H1 (cell line): Measurements from ENCODE around the gene EPHA8.

Source experiments
- ASH2L ChIP-seq: fragments of 200-600, 300-600 bp; sonication (generic); IDR thresholded peaks from one replicate; pipeline ENCODE4 v1.7.1; 2017; ENCODE audit warnings: low read length
- CBX8 ChIP-seq: fragments of 300-800, 300-1000 bp; sonication (generic); IDR thresholded peaks from 2 replicates; pipeline ENCODE4 v1.7.1; 2016; ENCODE audit warnings: low read depth, low read length, borderline replicate concordance
- FOSL1 ChIP-seq: IDR thresholded peaks from 2 replicates; pipeline ENCODE4 v1.6.1; 2011; ENCODE audit warnings: mild to moderate bottlenecking, low read depth, low read length, moderate library complexity; ENCODE audit not compliant: insufficient read depth
- POLR2A ChIP-seq, 2 experiments: IDR thresholded peaks; 1 replicate in 1 of 2; 2 replicates in 1 of 2; pipeline ENCODE4 v1.6.1; 2011; ENCODE audit warnings: low read depth in 2 of 2, low read length in 2 of 2, mild to moderate bottlenecking in 2 of 2; ENCODE audit errors: control extremely low read depth in 1 of 2
- TEAD4 ChIP-seq: IDR thresholded peaks from 2 replicates; pipeline ENCODE4 v1.6.1; 2012; ENCODE audit warnings: low read depth, low read length, inconsistent platforms, mixed read lengths
- YY1 ChIP-seq: IDR thresholded peaks from 2 replicates; pipeline ENCODE4 v1.6.1; 2011; ENCODE audit warnings: low read depth, mild to moderate bottlenecking, low read length
- TF ChIP-seq, protein P1 (sequence below), 3 experiments: IDR thresholded peaks; 1 replicate in 2 of 3; 2 replicates in 1 of 3; pipeline versions ENCODE4 v1.5.1 to v1.6.1; 2011; ENCODE audit warnings: low read length in 3 of 3, mild to moderate bottlenecking in 3 of 3, inconsistent platforms in 2 of 3, low read depth in 1 of 3, moderate library complexity in 1 of 3; ENCODE audit not compliant: insufficient read depth in 1 of 3; ENCODE audit errors: control extremely low read depth in 1 of 3
- TF ChIP-seq, protein P2 (sequence below): IDR thresholded peaks from 2 replicates; pipeline ENCODE4 v1.6.1; 2012; ENCODE audit warnings: inconsistent platforms

DNA sequence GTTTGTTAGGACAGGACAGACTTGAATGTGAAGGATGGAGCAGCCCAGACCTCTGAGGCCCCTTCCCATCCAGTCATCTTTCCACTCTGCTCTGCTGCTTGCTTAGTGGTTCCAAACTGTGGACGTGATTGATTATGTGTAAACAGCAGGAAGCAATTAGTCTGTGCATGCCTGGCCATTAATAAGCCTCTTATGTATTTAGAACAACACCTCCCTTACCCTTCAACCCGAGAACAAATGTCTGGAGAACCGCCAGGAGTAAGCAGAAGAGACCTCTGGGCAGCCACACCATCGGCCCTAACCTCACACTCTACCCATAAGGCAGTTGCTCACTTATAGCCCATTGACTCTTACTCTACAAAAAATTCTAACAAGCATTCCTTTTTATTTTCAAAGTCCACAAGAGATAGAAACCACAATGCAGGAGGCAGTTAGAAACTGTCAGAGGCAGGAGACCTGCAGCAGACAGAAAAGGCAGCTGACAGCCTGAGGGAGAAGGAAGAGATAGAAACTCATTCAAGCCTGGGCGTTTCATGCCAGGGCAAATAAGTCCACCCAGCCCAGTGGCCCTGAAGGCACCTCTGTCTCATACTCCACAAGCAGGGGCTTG is 5.8 kb upstream of the EPHA8 start:
- TF ChIP-seq TEAD4: no peak
- TF ChIP-seq POLR2A (IDR thresholded peaks at IDR 0.05; ENCODE audit: control extremely low read depth in 1 of 2, low read depth in 2 of 2, low read length in 2 of 2): no peak
- TF ChIP-seq, protein P1, sequence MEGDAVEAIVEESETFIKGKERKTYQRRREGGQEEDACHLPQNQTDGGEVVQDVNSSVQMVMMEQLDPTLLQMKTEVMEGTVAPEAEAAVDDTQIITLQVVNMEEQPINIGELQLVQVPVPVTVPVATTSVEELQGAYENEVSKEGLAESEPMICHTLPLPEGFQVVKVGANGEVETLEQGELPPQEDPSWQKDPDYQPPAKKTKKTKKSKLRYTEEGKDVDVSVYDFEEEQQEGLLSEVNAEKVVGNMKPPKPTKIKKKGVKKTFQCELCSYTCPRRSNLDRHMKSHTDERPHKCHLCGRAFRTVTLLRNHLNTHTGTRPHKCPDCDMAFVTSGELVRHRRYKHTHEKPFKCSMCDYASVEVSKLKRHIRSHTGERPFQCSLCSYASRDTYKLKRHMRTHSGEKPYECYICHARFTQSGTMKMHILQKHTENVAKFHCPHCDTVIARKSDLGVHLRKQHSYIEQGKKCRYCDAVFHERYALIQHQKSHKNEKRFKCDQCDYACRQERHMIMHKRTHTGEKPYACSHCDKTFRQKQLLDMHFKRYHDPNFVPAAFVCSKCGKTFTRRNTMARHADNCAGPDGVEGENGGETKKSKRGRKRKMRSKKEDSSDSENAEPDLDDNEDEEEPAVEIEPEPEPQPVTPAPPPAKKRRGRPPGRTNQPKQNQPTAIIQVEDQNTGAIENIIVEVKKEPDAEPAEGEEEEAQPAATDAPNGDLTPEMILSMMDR (IDR thresholded peaks at IDR 0.05; ENCODE audit: control extremely low read depth in 1 of 3, insufficient read depth in 1 of 3, low read depth in 1 of 3, low read length in 3 of 3): no peak
- TF ChIP-seq, protein P2, sequence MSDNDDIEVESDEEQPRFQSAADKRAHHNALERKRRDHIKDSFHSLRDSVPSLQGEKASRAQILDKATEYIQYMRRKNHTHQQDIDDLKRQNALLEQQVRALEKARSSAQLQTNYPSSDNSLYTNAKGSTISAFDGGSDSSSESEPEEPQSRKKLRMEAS: no peak
- TF ChIP-seq YY1: no peak
- TF ChIP-seq CBX8: no peak
- TF ChIP-seq ASH2L: no peak
- TF ChIP-seq FOSL1: no peak
